KMS-11 (cell line): ENCODE measurements around the gene PDZD8.

Source experiments
- H2AFZ ChIP-seq: fragments of 200-600 bp; sonication (generic); 2 replicates; pipeline ENCODE4 v1.6.1; 2016; ENCODE audit warnings: antibody characterized with exemption, mixed run types, low read depth
- H3K27ac ChIP-seq: fragments of 200-600 bp; sonication (generic); 2 replicates; pipeline ENCODE4 v1.6.1; 2016; ENCODE audit warnings: mild to moderate bottlenecking, mixed run types
- H3K27me3 ChIP-seq: fragments of 200-600 bp; sonication (generic); 2 replicates; pipeline ENCODE4 v1.6.1; 2017; ENCODE audit warnings: mild to moderate bottlenecking, low read depth, mixed run types, moderate library complexity; ENCODE audit not compliant: insufficient read depth
- H3K36me3 ChIP-seq: fragments of 200-600 bp; sonication (generic); 2 replicates; pipeline ENCODE4 v1.6.1; 2017; ENCODE audit warnings: mild to moderate bottlenecking, mixed run types; ENCODE audit not compliant: insufficient read depth
- H3K4me1 ChIP-seq: fragments of 200-600 bp; sonication (generic); 2 replicates; pipeline ENCODE4 v1.6.1; 2016; ENCODE audit warnings: mild to moderate bottlenecking, low read depth, mixed run types; ENCODE audit not compliant: poor library complexity, severe bottlenecking
- H3K4me2 ChIP-seq: fragments of 200-600 bp; sonication (generic); 2 replicates; pipeline ENCODE4 v1.7.0; 2016; ENCODE audit warnings: mild to moderate bottlenecking, mixed run types
- H3K4me3 ChIP-seq: fragments of 200-600 bp; sonication (generic); IDR thresholded peaks from 2 replicates; pipeline ENCODE4 v1.6.1; 2017; ENCODE audit warnings: low read depth, low read length, mixed read lengths; ENCODE audit not compliant: insufficient read depth
- H3K79me2 ChIP-seq: fragments of 200-600 bp; sonication (generic); 2 replicates; pipeline ENCODE4 v1.6.1; 2016; ENCODE audit warnings: low read depth, mixed run types; ENCODE audit not compliant: insufficient read depth
- H3K9ac ChIP-seq: fragments of 200-600 bp; sonication (generic); 2 replicates; pipeline ENCODE4 v1.6.1; 2016; ENCODE audit warnings: mild to moderate bottlenecking, mixed run types
- H4K20me1 ChIP-seq: fragments of 200-600 bp; sonication (generic); 2 replicates; pipeline ENCODE4 v1.6.1; 2016; ENCODE audit warnings: mild to moderate bottlenecking, mixed run types; ENCODE audit not compliant: insufficient read depth
- CTCF ChIP-seq: fragments of 200-600 bp; sonication (generic); conservative IDR thresholded peaks from 2 replicates; pipeline ENCODE4 v1.6.1; 2017; ENCODE audit warnings: low read depth, mild to moderate bottlenecking, antibody characterized with exemption, low read length, moderate library complexity, mixed read lengths

Gene PDZD8

DNA sequence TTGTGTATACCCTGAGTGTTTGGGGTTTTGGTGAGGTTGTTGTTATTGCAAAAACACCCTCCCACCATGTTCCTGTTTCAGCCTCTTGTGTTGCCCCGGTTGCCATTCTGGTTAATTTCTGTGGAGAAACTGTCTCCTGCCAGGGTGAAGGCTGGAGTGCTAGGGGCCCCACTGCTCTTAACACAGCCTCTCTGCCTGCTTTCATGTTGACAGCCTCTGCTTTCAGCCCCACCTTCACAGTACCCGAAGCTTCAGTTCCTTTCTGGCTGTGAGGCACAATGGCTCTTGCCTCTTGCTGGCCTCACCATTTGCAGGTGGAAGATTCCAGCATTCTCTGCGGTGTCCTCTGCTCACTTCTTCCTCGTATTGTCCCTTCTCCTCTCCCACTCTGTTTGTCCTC is 115.2 kb downstream of the PDZD8 start:
- Histone ChIP-seq H3K79me2 (no peaks in the 10 kb centered on the region), H3K4me2 (no peak overlapping the region), H3K27ac (no peak overlapping the region), H3K9ac (no peak overlapping the region), H3K4me3 (no peak overlapping the region), H3K4me1 (no peaks in the 10 kb centered on the region), H3K27me3 (no peaks in the 10 kb centered on the region), H4K20me1 (no peaks in the 10 kb centered on the region), H3K36me3 (no peaks in the 10 kb centered on the region), H2AFZ (no peak overlapping the region)
- no peak for TF ChIP-seq CTCF

- Histone ChIP-seq H4K20me1 (no peaks in the 10 kb centered on the region), H2AFZ (no peak overlapping the region), H3K4me2 (no peak overlapping the region), H3K27me3 (no peaks in the 10 kb centered on the region), H3K27ac (no peak overlapping the region), H3K4me1 (no peaks in the 10 kb centered on the region), H3K36me3 (no peaks in the 10 kb centered on the region), H3K9ac (no peak overlapping the region), H3K79me2 (no peaks in the 10 kb centered on the region), H3K4me3 (no peak overlapping the region)
- TF ChIP-seq CTCF: no peak
Observed at GRCh38 chr10:117259279-117259678, 116.0 kb downstream of the PDZD8 start.

DNA sequence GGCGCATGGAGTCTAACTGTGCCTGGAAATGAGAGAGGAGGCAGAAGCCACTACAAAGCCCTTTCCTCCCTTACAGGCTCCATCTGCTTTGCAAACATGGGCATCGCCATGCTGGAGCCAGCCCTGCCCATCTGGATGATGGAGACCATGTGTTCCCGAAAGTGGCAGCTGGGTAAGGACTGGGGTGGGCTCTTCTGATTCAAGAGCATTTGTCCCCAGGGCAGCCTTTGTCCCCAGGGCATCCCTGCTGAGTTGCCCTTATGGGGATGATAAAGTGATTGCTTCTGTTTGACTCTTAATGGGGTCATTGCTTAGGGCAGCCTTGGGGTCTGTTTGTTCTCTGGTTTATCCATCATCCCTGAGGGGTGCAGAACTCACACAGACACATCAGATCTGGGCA is 117.5 kb downstream of the PDZD8 start:
- H3K4me1 ChIP-seq: no peaks in the 10 kb centered on the region
- H3K9ac ChIP-seq: no peak overlapping the region
- no peak for TF ChIP-seq CTCF
- H3K27me3 ChIP-seq: no peaks in the 10 kb centered on the region
- no peaks in the 10 kb centered on the region for H3K36me3 ChIP-seq
- no peaks in the 10 kb centered on the region for H4K20me1 ChIP-seq
- no peak overlapping the region for H2AFZ ChIP-seq
- H3K79me2 ChIP-seq: no peaks in the 10 kb centered on the region
- H3K4me2 ChIP-seq: no peak overlapping the region
- no peak overlapping the region for H3K27ac ChIP-seq
- H3K4me3 ChIP-seq: no peak overlapping the region

- no peak overlapping the region for H3K9ac ChIP-seq
- no peaks in the 10 kb centered on the region for H4K20me1 ChIP-seq
- no peak overlapping the region for H3K4me3 ChIP-seq
- no peaks in the 10 kb centered on the region for H3K4me1 ChIP-seq
- H3K4me2 ChIP-seq: no peak overlapping the region
- H3K79me2 ChIP-seq: no peaks in the 10 kb centered on the region
- no peaks in the 10 kb centered on the region for H3K27me3 ChIP-seq
- no peak overlapping the region for H3K27ac ChIP-seq
- H2AFZ ChIP-seq: no peak overlapping the region
- H3K36me3 ChIP-seq: no peaks in the 10 kb centered on the region
- no peak for TF ChIP-seq CTCF
Observed at GRCh38 chr10:117256910-117257309, 118.3 kb downstream of the PDZD8 start.
